ENCODE data around the gene SNTN. TPM values are rescaled to one million over a fixed set of nuclear protein-coding genes. Genes with fewer than 3 reads are reported as not detected.
"Not testable (repeated sequence)": the region's sequence is repeated elsewhere in the genome, so short reads cannot be mapped to it uniquely, and the experiment has no call there.

Gene SNTN
- total RNA-seq, 1 donor from 2014 or later, result not detected

DNA sequence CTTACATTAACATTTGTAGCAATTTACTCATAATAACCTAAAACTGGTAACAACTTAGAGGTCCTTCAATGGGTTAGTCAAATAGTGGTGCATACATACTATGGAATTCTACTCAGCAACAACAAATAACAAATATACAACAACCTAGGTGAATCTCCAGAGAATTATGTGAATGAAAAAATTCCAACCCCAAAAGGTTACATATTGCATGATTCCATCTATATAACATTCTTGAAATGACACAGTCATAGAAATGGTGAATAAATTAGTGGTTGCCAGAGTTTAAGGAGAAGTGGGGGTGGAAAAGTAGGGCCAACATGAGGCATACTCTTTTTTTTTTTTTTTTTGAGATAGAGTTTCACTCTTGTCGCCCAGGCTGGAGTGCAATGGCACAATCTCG, 12.7 kb upstream of the SNTN start:
- Histone ChIP-seq H3K9ac (ENCODE audit: low read depth in 1 of 3, low read length in 3 of 3) (no peak overlapping the region), H3K9me3 (ENCODE audit: control insufficient read depth in 3 of 3, low read length in 3 of 3) (no peaks in the 10 kb centered on the region), H3K4me1 (ENCODE audit: control insufficient read depth in 3 of 3, insufficient read depth in 3 of 3, low read length in 3 of 3) (no peaks in the 10 kb centered on the region), H3K27ac (ENCODE audit: low read depth, low read length) (no peak overlapping the region), H3K27me3 (ENCODE audit: control insufficient read depth in 3 of 3, insufficient read depth in 3 of 3, low read length in 3 of 3) (no peaks in the 10 kb centered on the region), H3K4me3 (ENCODE audit: low read length in 3 of 3) (no peak overlapping the region), H3K36me3 (ENCODE audit: control insufficient read depth in 3 of 3, insufficient read depth in 3 of 3, low read length in 3 of 3) (no peaks in the 10 kb centered on the region)

GRCh38 chr3:63642488-63642887, 10.0 kb upstream of the SNTN start:
- Histone ChIP-seq H3K9ac (ENCODE audit: low read depth in 1 of 3, low read length in 3 of 3) (no peak overlapping the region), H3K36me3 (ENCODE audit: control insufficient read depth in 3 of 3, insufficient read depth in 3 of 3, low read length in 3 of 3) (no peaks in the 10 kb centered on the region), H3K27me3 (ENCODE audit: control insufficient read depth in 3 of 3, insufficient read depth in 3 of 3, low read length in 3 of 3) (no peaks in the 10 kb centered on the region), H3K9me3 (ENCODE audit: control insufficient read depth in 3 of 3, low read length in 3 of 3) (no peaks in the 10 kb centered on the region), H3K4me1 (ENCODE audit: control insufficient read depth in 3 of 3, insufficient read depth in 3 of 3, low read length in 3 of 3) (no peaks in the 10 kb centered on the region), H3K27ac (ENCODE audit: low read depth, low read length) (no peak overlapping the region), H3K4me3 (ENCODE audit: low read length in 3 of 3) (no peak overlapping the region)

DNA sequence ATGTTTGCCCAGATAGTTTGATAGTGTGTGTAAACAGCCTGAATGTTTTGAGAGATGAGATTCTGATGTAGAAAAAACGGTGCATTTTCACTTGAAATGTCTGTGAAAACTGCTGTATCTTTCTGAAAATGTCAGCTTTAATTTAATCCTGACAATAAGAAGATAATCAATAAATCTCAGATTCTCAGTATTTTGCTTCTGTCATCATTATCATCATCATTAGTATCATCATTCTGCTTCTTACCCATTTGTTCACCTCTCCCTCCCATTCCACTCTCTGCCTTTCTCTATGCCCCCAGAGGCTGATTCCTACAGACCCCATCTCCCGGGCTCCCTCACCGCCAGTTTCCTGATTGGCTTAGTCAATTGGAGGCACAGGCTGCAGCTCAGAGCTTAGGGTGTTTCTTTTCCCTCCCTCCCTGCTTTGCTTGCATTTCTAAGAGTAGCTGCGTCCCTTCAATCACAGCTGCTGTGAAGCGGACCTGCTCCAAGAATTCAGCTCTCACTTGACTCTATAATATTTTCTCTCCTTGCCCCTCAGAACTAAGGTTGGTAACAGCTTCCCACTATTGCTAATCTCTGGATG, 8.2 kb upstream of the SNTN start:
- H3K4me3 ChIP-seq (ENCODE audit: low read length in 3 of 3), result no peak overlapping the region
- H3K36me3 ChIP-seq (ENCODE audit: control insufficient read depth in 3 of 3, insufficient read depth in 3 of 3, low read length in 3 of 3), result no peaks in the 10 kb centered on the region
- no peak overlapping the region for H3K9ac ChIP-seq (ENCODE audit: low read depth in 1 of 3, low read length in 3 of 3)
- H3K4me1 ChIP-seq (ENCODE audit: control insufficient read depth in 3 of 3, insufficient read depth in 3 of 3, low read length in 3 of 3), result no peaks in the 10 kb centered on the region
- H3K27me3 ChIP-seq (ENCODE audit: control insufficient read depth in 3 of 3, insufficient read depth in 3 of 3, low read length in 3 of 3), result no peaks in the 10 kb centered on the region
- no peak overlapping the region for H3K27ac ChIP-seq (ENCODE audit: low read depth, low read length)
- no peaks in the 10 kb centered on the region for H3K9me3 ChIP-seq (ENCODE audit: control insufficient read depth in 3 of 3, low read length in 3 of 3)

- not testable (repeated sequence) for H3K27me3 ChIP-seq (ENCODE audit: control insufficient read depth in 3 of 3, insufficient read depth in 3 of 3, low read length in 3 of 3); H3K9ac ChIP-seq (ENCODE audit: low read depth in 1 of 3, low read length in 3 of 3); H3K4me3 ChIP-seq (ENCODE audit: low read length in 3 of 3); H3K36me3 ChIP-seq (ENCODE audit: control insufficient read depth in 3 of 3, insufficient read depth in 3 of 3, low read length in 3 of 3); H3K4me1 ChIP-seq (ENCODE audit: control insufficient read depth in 3 of 3, insufficient read depth in 3 of 3, low read length in 3 of 3); H3K9me3 ChIP-seq (ENCODE audit: control insufficient read depth in 3 of 3, low read length in 3 of 3); H3K27ac ChIP-seq (ENCODE audit: low read depth, low read length)
Measured at GRCh38 chr3:63644928-63645781, 7.3 kb upstream of the SNTN start.

DNA sequence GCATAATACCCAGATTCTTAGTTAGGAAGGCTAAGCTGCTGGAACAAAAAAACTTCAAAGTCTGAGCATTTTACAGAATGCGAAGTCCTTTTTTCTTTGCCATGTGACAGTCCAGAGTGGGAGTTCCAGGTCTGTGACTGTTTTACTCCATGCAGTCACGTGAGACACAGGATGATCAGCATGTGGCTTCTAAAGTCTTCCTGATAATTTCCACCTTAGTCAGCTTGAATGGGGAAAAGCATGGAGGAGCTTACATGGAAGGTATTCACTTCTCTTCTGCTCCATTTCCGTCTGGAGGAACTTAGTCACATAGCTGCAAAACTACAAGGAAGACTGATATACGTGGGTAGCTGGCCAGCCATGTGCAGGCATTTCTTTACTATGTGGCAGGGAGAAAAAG, 1.7 kb downstream of the SNTN start:
- no peak overlapping the region for H3K27ac ChIP-seq (ENCODE audit: low read depth, low read length)
- H3K9ac ChIP-seq (ENCODE audit: low read depth in 1 of 3, low read length in 3 of 3), result no peak overlapping the region
- no peaks in the 10 kb centered on the region for H3K27me3 ChIP-seq (ENCODE audit: control insufficient read depth in 3 of 3, insufficient read depth in 3 of 3, low read length in 3 of 3)
- H3K4me1 ChIP-seq (ENCODE audit: control insufficient read depth in 3 of 3, insufficient read depth in 3 of 3, low read length in 3 of 3), result no peaks in the 10 kb centered on the region
- H3K36me3 ChIP-seq (ENCODE audit: control insufficient read depth in 3 of 3, insufficient read depth in 3 of 3, low read length in 3 of 3), result no peaks in the 10 kb centered on the region
- no peaks in the 10 kb centered on the region for H3K9me3 ChIP-seq (ENCODE audit: control insufficient read depth in 3 of 3, low read length in 3 of 3)
- H3K4me3 ChIP-seq (ENCODE audit: low read length in 3 of 3), result no peak overlapping the region

GRCh38 chr3:63654931-63655330, 2.5 kb downstream of the SNTN start:
- no peak overlapping the region for H3K9ac ChIP-seq (ENCODE audit: low read depth in 1 of 3, low read length in 3 of 3)
- H3K27ac ChIP-seq (ENCODE audit: low read depth, low read length), result no peak overlapping the region
- no peak overlapping the region for H3K4me3 ChIP-seq (ENCODE audit: low read length in 3 of 3)
- no peaks in the 10 kb centered on the region for H3K9me3 ChIP-seq (ENCODE audit: control insufficient read depth in 3 of 3, low read length in 3 of 3)
- H3K36me3 ChIP-seq (ENCODE audit: control insufficient read depth in 3 of 3, insufficient read depth in 3 of 3, low read length in 3 of 3), result no peaks in the 10 kb centered on the region
- H3K27me3 ChIP-seq (ENCODE audit: control insufficient read depth in 3 of 3, insufficient read depth in 3 of 3, low read length in 3 of 3), result no peaks in the 10 kb centered on the region
- H3K4me1 ChIP-seq (ENCODE audit: control insufficient read depth in 3 of 3, insufficient read depth in 3 of 3, low read length in 3 of 3), result no peaks in the 10 kb centered on the region

DNA sequence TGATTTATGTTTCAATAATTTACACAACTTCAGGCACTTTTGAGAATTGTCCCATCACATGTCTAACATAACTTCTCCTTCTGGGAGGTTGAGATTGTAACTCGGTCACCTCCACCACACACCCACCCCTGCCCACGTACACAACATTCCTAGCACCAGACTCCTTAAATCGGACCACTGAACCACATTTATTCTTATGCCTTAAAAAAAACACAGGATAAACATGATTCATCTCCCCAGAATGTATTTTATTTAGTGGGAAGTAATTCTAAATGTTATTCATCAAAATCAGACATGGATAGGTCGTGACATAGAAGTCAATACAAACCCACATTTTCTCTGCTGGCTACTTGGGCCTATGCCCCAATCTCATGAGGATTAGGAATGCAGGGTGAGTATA, 3.0 kb downstream of the SNTN start:
- Histone ChIP-seq H3K27ac (ENCODE audit: low read depth, low read length) (no peak overlapping the region), H3K27me3 (ENCODE audit: control insufficient read depth in 3 of 3, insufficient read depth in 3 of 3, low read length in 3 of 3) (no peaks in the 10 kb centered on the region), H3K9me3 (ENCODE audit: control insufficient read depth in 3 of 3, low read length in 3 of 3) (no peaks in the 10 kb centered on the region), H3K9ac (ENCODE audit: low read depth in 1 of 3, low read length in 3 of 3) (no peak overlapping the region), H3K4me3 (ENCODE audit: low read length in 3 of 3) (no peak overlapping the region), H3K36me3 (ENCODE audit: control insufficient read depth in 3 of 3, insufficient read depth in 3 of 3, low read length in 3 of 3) (no peaks in the 10 kb centered on the region), H3K4me1 (ENCODE audit: control insufficient read depth in 3 of 3, insufficient read depth in 3 of 3, low read length in 3 of 3) (no peaks in the 10 kb centered on the region)

- Histone ChIP-seq H3K4me1 (ENCODE audit: control insufficient read depth in 3 of 3, insufficient read depth in 3 of 3, low read length in 3 of 3) (no peaks in the 10 kb centered on the region), H3K27ac (ENCODE audit: low read depth, low read length) (no peak overlapping the region), H3K36me3 (ENCODE audit: control insufficient read depth in 3 of 3, insufficient read depth in 3 of 3, low read length in 3 of 3) (no peaks in the 10 kb centered on the region), H3K9ac (ENCODE audit: low read depth in 1 of 3, low read length in 3 of 3) (no peak overlapping the region), H3K9me3 (ENCODE audit: control insufficient read depth in 3 of 3, low read length in 3 of 3) (no peaks in the 10 kb centered on the region), H3K4me3 (ENCODE audit: low read length in 3 of 3) (no peak overlapping the region), H3K27me3 (ENCODE audit: control insufficient read depth in 3 of 3, insufficient read depth in 3 of 3, low read length in 3 of 3) (no peaks in the 10 kb centered on the region)
Measured at GRCh38 chr3:63656786-63657185, 4.3 kb downstream of the SNTN start.

GRCh38 chr3:63661242-63661641, 8.8 kb downstream of the SNTN start:
- no peaks in the 10 kb centered on the region for H3K27me3 ChIP-seq (ENCODE audit: control insufficient read depth in 3 of 3, insufficient read depth in 3 of 3, low read length in 3 of 3)
- no peak overlapping the region for H3K4me3 ChIP-seq (ENCODE audit: low read length in 3 of 3)
- H3K4me1 ChIP-seq (ENCODE audit: control insufficient read depth in 3 of 3, insufficient read depth in 3 of 3, low read length in 3 of 3), result no peaks in the 10 kb centered on the region
- H3K9ac ChIP-seq (ENCODE audit: low read depth in 1 of 3, low read length in 3 of 3), result no peak overlapping the region
- H3K36me3 ChIP-seq (ENCODE audit: control insufficient read depth in 3 of 3, insufficient read depth in 3 of 3, low read length in 3 of 3), result no peaks in the 10 kb centered on the region
- H3K27ac ChIP-seq (ENCODE audit: low read depth, low read length), result no peak overlapping the region
- no peaks in the 10 kb centered on the region for H3K9me3 ChIP-seq (ENCODE audit: control insufficient read depth in 3 of 3, low read length in 3 of 3)

DNA sequence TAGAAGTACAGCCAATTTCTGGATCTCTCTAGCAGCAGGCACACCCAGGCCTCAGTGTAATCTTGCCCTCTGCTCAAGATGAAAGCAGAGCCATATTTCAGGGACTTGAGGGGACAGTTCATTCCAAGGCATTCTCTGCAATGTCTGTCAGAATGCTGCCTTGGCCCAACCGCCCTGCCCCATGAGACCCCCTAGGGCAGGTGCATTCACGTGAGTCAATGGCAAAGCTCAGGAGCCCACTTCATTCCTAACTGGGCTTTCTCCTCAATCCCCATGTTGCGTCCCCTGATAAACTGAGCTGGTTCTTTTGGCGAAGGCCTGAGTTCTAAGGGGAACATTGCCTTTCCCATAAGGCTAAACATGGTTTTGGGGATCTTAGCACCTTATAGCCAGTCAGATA, 9.5 kb downstream of the SNTN start:
- H3K9me3 ChIP-seq (ENCODE audit: control insufficient read depth in 3 of 3, low read length in 3 of 3), result no peaks in the 10 kb centered on the region
- H3K27ac ChIP-seq (ENCODE audit: low read depth, low read length), result no peak overlapping the region
- H3K27me3 ChIP-seq (ENCODE audit: control insufficient read depth in 3 of 3, insufficient read depth in 3 of 3, low read length in 3 of 3), result no peaks in the 10 kb centered on the region
- H3K4me1 ChIP-seq (ENCODE audit: control insufficient read depth in 3 of 3, insufficient read depth in 3 of 3, low read length in 3 of 3), result no peaks in the 10 kb centered on the region
- no peaks in the 10 kb centered on the region for H3K36me3 ChIP-seq (ENCODE audit: control insufficient read depth in 3 of 3, insufficient read depth in 3 of 3, low read length in 3 of 3)
- no peak overlapping the region for H3K4me3 ChIP-seq (ENCODE audit: low read length in 3 of 3)
- H3K9ac ChIP-seq (ENCODE audit: low read depth in 1 of 3, low read length in 3 of 3), result no peak overlapping the region
